Ammon's horn (tissue), 1 donor: ENCODE results near the gene FOXD1.
A peak's percentile ranks its signal among the peaks of the same experiment; 100 is the strongest.
"Not testable (repeated sequence)": the region's sequence is repeated elsewhere in the genome, so short reads cannot be mapped to it uniquely, and the experiment has no call there.

ENCODE experiments used
- DNase-seq: peaks from one replicate; pipeline ENCODE4 v3.0.0-alpha.2; 2016; ENCODE audit warnings: low spot score

FOXD1 gene

GRCh38 chr5:73448463-73449136 lies at the start of gene FOXD1:
TSS of gene FOXD1 (minus strand) at chr5:73448777. CDS start at chr5:73448362, 415 bp downstream.
- DNase-seq = peak; percentile 68

GRCh38 chr5:73497497-73498056 lies 49.0 kb upstream of the FOXD1 start:
- no peak for DNase-seq

- DNase-seq = no peak
These were observed 48.4 kb upstream of the FOXD1 start for GRCh38 chr5:73496984-73497457.

GRCh38 chr5:73495772-73496335 lies 47.3 kb upstream of the FOXD1 start:
- DNase-seq = no peak

- no peak for DNase-seq
These were observed 46.1 kb upstream of the FOXD1 start for GRCh38 chr5:73494721-73495120.

GRCh38 chr5:73493421-73493820 lies 44.8 kb upstream of the FOXD1 start:
- DNase-seq = no peak

GRCh38 chr5:73491155-73491554 lies 42.6 kb upstream of the FOXD1 start:
- DNase-seq = no peak

- DNase-seq = no peak
These were observed 41.5 kb upstream of the FOXD1 start for GRCh38 chr5:73490088-73490487.

GRCh38 chr5:73488806-73489205 lies 40.2 kb upstream of the FOXD1 start:
- no peak for DNase-seq

GRCh38 chr5:73487815-73488214 lies 39.2 kb upstream of the FOXD1 start:
- DNase-seq = no peak

GRCh38 chr5:73487257-73487656 lies 38.7 kb upstream of the FOXD1 start:
- DNase-seq = not testable (repeated sequence)

- no peak for DNase-seq
These were observed 37.7 kb upstream of the FOXD1 start for GRCh38 chr5:73486119-73486899.

- DNase-seq = no peak
These were observed 37.1 kb upstream of the FOXD1 start for GRCh38 chr5:73485715-73486114.

- DNase-seq = no peak
These were observed 35.9 kb upstream of the FOXD1 start for GRCh38 chr5:73484511-73484910.

GRCh38 chr5:73483676-73484075 lies 35.1 kb upstream of the FOXD1 start:
- DNase-seq = no peak

GRCh38 chr5:73482383-73483136 lies 34.0 kb upstream of the FOXD1 start:
- no peak for DNase-seq

- no peak for DNase-seq
These were observed 31.9 kb upstream of the FOXD1 start for GRCh38 chr5:73480500-73480899.

GRCh38 chr5:73472116-73472515 lies 23.5 kb upstream of the FOXD1 start:
- no peak for DNase-seq

- DNase-seq = no peak
These were observed 23.1 kb upstream of the FOXD1 start for GRCh38 chr5:73471654-73472053.

GRCh38 chr5:73469878-73470277 lies 21.3 kb upstream of the FOXD1 start:
- no peak for DNase-seq

- not testable (repeated sequence) for DNase-seq
These were observed 20.1 kb upstream of the FOXD1 start for GRCh38 chr5:73468638-73469037.
